DND-41 (cell line): Measurements from ENCODE around the gene CRISPLD2.

ENCODE experiments used
- EZH2 ChIP-seq: IDR thresholded peaks from 3 replicates; pipeline ENCODE4 v1.6.1; 2012; ENCODE audit warnings: borderline replicate concordance, low read depth, mild to moderate bottlenecking, moderate library complexity, low read length, inconsistent platforms; ENCODE audit not compliant: severe bottlenecking
- TF ChIP-seq, protein P1 (sequence below): IDR thresholded peaks from 2 replicates; pipeline ENCODE4 v1.5.1; 2012; ENCODE audit warnings: borderline replicate concordance, low read length, moderate library complexity, mild to moderate bottlenecking; ENCODE audit not compliant: poor library complexity, severe bottlenecking; ENCODE audit errors: extremely low read depth

DNA sequence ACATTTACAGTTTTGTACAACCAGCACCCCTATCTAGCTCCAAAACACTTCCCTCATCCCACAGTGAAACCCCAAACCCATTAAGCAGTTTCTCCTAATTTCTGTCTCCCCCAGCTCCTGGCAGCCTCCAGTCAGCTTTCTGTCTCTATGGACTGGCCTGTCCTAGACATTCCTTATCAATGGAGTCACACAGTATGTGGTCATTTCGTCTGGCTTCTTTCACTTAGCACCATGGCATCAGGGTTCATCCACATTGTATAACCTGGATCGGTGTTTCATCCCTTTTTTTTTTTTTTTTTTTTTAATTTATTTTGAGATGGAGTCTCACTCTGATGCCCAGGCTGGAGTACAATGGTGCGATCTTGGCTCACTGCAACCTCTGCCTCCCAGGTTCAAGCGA is 123.0 kb downstream of the CRISPLD2 start:
- TF ChIP-seq, protein P1, sequence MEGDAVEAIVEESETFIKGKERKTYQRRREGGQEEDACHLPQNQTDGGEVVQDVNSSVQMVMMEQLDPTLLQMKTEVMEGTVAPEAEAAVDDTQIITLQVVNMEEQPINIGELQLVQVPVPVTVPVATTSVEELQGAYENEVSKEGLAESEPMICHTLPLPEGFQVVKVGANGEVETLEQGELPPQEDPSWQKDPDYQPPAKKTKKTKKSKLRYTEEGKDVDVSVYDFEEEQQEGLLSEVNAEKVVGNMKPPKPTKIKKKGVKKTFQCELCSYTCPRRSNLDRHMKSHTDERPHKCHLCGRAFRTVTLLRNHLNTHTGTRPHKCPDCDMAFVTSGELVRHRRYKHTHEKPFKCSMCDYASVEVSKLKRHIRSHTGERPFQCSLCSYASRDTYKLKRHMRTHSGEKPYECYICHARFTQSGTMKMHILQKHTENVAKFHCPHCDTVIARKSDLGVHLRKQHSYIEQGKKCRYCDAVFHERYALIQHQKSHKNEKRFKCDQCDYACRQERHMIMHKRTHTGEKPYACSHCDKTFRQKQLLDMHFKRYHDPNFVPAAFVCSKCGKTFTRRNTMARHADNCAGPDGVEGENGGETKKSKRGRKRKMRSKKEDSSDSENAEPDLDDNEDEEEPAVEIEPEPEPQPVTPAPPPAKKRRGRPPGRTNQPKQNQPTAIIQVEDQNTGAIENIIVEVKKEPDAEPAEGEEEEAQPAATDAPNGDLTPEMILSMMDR = no peak
- TF ChIP-seq EZH2 = no peak
